ENCODE measurements around the gene VPS13D.
A peak's percentile ranks its signal among the peaks of the same experiment; 100 is the strongest.

The VPS13D gene

GRCh38 chr1:12472156-12472797, 242.4 kb downstream of the VPS13D start:
- no peak for DNase-seq (ENCODE audit: low spot score)

- DNase-seq (ENCODE audit: low spot score), result no peak
Measured at GRCh38 chr1:12472798-12473551, 243.1 kb downstream of the VPS13D start.

- DNase-seq (ENCODE audit: low spot score), result no peak
Measured at GRCh38 chr1:12473596-12474362, 243.9 kb downstream of the VPS13D start.

GRCh38 chr1:12475101-12475500, 245.3 kb downstream of the VPS13D start:
- peak; percentile 22 for DNase-seq (ENCODE audit: low spot score)

GRCh38 chr1:12475530-12475934, 245.7 kb downstream of the VPS13D start:
- no peak for DNase-seq (ENCODE audit: low spot score)

- no peak for DNase-seq (ENCODE audit: low spot score)
Measured at GRCh38 chr1:12475947-12476346, 246.1 kb downstream of the VPS13D start.

GRCh38 chr1:12477314-12477713, 247.5 kb downstream of the VPS13D start:
- no peak for DNase-seq (ENCODE audit: low spot score)

- no peak for DNase-seq (ENCODE audit: low spot score)
Measured at GRCh38 chr1:12477936-12478611, 248.2 kb downstream of the VPS13D start.

GRCh38 chr1:12478612-12478985, 248.8 kb downstream of the VPS13D start:
- no peak for DNase-seq (ENCODE audit: low spot score)

- no peak for DNase-seq (ENCODE audit: low spot score)
Measured at GRCh38 chr1:12479311-12479710, 249.5 kb downstream of the VPS13D start.

GRCh38 chr1:12480041-12480440, 250.2 kb downstream of the VPS13D start:
- DNase-seq (ENCODE audit: low spot score), result no peak

GRCh38 chr1:12480748-12481362, 251.0 kb downstream of the VPS13D start:
- DNase-seq (ENCODE audit: low spot score), result no peak

- DNase-seq (ENCODE audit: low spot score), result no peak
Measured at GRCh38 chr1:12481928-12482327, 252.1 kb downstream of the VPS13D start.

GRCh38 chr1:12482988-12483387, 253.2 kb downstream of the VPS13D start:
- no peak for DNase-seq (ENCODE audit: low spot score)

- DNase-seq (ENCODE audit: low spot score), result no peak
Measured at GRCh38 chr1:12485231-12486058, 255.6 kb downstream of the VPS13D start.

- no peak for DNase-seq (ENCODE audit: low spot score)
Measured at GRCh38 chr1:12486059-12486341, 256.2 kb downstream of the VPS13D start.

GRCh38 chr1:12486401-12487005, 256.7 kb downstream of the VPS13D start:
- DNase-seq (ENCODE audit: low spot score), result no peak

GRCh38 chr1:12487520-12487919, 257.7 kb downstream of the VPS13D start:
- no peak for DNase-seq (ENCODE audit: low spot score)

GRCh38 chr1:12488666-12489354, 259.0 kb downstream of the VPS13D start:
- DNase-seq (ENCODE audit: low spot score), result no peak

GRCh38 chr1:12490532-12491142, 260.8 kb downstream of the VPS13D start:
- no peak for DNase-seq (ENCODE audit: low spot score)

All from globus pallidus (tissue), 1 donor.